Activated B cell treated with CpG ODN at 0.5 μM for 24 hours (primary cell): ENCODE results near the gene GATA3. TPM values are rescaled to one million over a fixed set of nuclear protein-coding genes. Genes with fewer than 3 reads are reported as not detected.

Experiments
- ATAC-seq: fragments of 200-7000 bp; cut with Tn5 transposase; one replicate; pipeline ENCODE4 v1.10.0; 2021; ENCODE audit warnings: low read depth, mild to moderate bottlenecking, moderate library complexity
- CTCF ChIA-PET: fragments of 350-600 bp; sonication (Branson Sonifier 250); formaldehyde crosslinking; loops from one replicate; lab custom pipeline; 2021; ENCODE audit warnings: antibody characterized with exemption; lab: Charles Lee
- POLR2A ChIA-PET: fragments of 350-600 bp; sonication (Branson Sonifier 250); formaldehyde crosslinking; loops from one replicate; lab custom pipeline; 2021; ENCODE audit warnings: antibody characterized with exemption; lab: Charles Lee
- DNase-seq: peaks from one replicate; pipeline ENCODE4 v3.0.0; 2022
- H3K27ac Mint-ChIP-seq: one replicate; pipeline ENCODE4 v1.8.0; 2020; ENCODE audit warnings: mixed read lengths
- H3K27me3 Mint-ChIP-seq: one replicate; pipeline ENCODE4 v1.8.0; 2021; ENCODE audit warnings: mixed read lengths
- H3K36me3 Mint-ChIP-seq: one replicate; pipeline ENCODE4 v1.8.0; 2021; ENCODE audit warnings: low read depth, mixed read lengths
- H3K4me1 Mint-ChIP-seq: one replicate; pipeline ENCODE4 v1.8.0; 2021; ENCODE audit warnings: mixed read lengths
- H3K4me3 Mint-ChIP-seq: one replicate; pipeline ENCODE4 v1.8.0; 2020; ENCODE audit warnings: mild to moderate bottlenecking, mixed read lengths
- H3K9me3 Mint-ChIP-seq: one replicate; pipeline ENCODE4 v1.8.0; 2020; ENCODE audit warnings: mixed read lengths
- CTCF ChIP-seq: fragments of 200-600 bp; IDR thresholded peaks from one replicate; pipeline ENCODE4 v1.8.0; 2022; ENCODE audit warnings: antibody characterized with exemption, mild to moderate bottlenecking
- intact Hi-C: fragments of 100-400 bp; cut with micrococcal nuclease; formaldehyde crosslinking; loops from one replicate; pipeline ENCODE4 v1.15.1; 2024
- total RNA-seq: library from RNA; stranded (reverse); gene quantifications from 2 replicates; pipeline ENCODE4 v1.2.3, GENCODE V29; 2022

Gene GATA3
- total RNA-seq, 1 donor from 2014 or later = 0.53 TPM

DNA sequence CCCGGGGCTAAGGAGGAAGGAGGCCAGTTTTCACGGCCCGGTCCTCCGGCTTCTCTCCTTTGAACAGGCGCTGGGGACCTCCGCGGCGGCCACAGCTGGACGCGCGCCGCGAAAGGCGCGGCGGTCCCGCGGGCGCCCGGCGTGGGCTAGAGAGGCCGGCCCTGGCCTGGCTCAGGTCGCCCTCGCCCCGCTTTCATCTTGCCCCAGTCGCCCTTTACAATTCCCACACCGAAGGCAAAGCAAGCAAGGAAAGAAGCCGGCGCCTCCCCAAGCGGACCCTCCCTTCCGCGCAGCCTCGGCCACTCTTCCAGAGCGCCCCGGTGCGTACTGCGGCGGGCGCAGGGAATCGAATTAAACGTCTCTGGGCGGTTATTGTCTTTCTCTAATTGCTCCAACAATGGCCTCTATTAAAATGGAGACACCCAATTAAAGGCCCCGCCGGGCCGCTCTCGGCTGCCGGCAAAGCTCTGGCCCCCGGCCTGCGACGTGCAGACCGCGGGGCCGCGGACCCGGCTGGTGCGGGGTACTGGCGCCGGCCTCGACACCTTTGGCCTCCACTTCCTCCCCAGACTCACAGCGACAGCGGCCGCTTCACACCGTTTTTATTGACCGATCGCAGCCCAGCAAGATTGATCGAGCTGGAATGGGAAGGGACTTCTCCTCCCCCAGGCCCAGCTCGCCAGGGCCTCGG, 4.5 kb upstream of the GATA3 start:
- intact Hi-C loops = loop anchor here (10.0 kb wide), 5 partner anchors 175 to 1155 kb away; partner anchors contain the start of genes ATP5F1C, KIN and SFMBT2
- Mint-ChIP-seq H3K4me1 (peaks cover 47% of the 10 kb centered on the region), H3K36me3 (no peaks in the 10 kb centered on the region), H3K27ac (no peak overlapping the region), H3K4me3 (peak overlapping the region; percentile 52), H3K27me3 (peaks cover 57% of the 10 kb centered on the region), H3K9me3 (no peaks in the 10 kb centered on the region)
- ATAC-seq (no peak), DNase-seq (no peak)
- POLR2A ChIA-PET = interaction anchor here (0.6 kb wide), 1 partner anchor 10 kb away, joined by 4 read pairs; no protein-coding TSS in a partner anchor
- no peak for TF ChIP-seq CTCF
- CTCF ChIA-PET = interaction anchor here (0.7 kb wide), 2 partner anchors 107 to 1010 kb away, joined by 3 read pairs; no protein-coding TSS in a partner anchor

- intact Hi-C loops = loop anchor here (10.0 kb wide), 4 partner anchors 176 to 1154 kb away; partner anchors contain the start of genes ATP5F1C, KIN and SFMBT2
- H3K4me3 Mint-ChIP-seq = peak overlapping the region; percentile 52
- no peak for ATAC-seq
- H3K36me3 Mint-ChIP-seq = no peaks in the 10 kb centered on the region
- POLR2A ChIA-PET = interaction anchor here (0.6 kb wide), 1 partner anchor 10 kb away, joined by 4 read pairs; no protein-coding TSS in a partner anchor
- peaks cover 54% of the 10 kb centered on the region for H3K27me3 Mint-ChIP-seq
- no peak for DNase-seq
- H3K9me3 Mint-ChIP-seq = no peaks in the 10 kb centered on the region
- CTCF ChIA-PET = interaction anchor here (0.7 kb wide), 2 partner anchors 108 to 1009 kb away, joined by 3 read pairs; no protein-coding TSS in a partner anchor
- no peak for TF ChIP-seq CTCF
- no peak overlapping the region for H3K27ac Mint-ChIP-seq
- peaks cover 45% of the 10 kb centered on the region for H3K4me1 Mint-ChIP-seq
Measured at GRCh38 chr10:8050556-8051108, 3.9 kb upstream of the GATA3 start.

DNA sequence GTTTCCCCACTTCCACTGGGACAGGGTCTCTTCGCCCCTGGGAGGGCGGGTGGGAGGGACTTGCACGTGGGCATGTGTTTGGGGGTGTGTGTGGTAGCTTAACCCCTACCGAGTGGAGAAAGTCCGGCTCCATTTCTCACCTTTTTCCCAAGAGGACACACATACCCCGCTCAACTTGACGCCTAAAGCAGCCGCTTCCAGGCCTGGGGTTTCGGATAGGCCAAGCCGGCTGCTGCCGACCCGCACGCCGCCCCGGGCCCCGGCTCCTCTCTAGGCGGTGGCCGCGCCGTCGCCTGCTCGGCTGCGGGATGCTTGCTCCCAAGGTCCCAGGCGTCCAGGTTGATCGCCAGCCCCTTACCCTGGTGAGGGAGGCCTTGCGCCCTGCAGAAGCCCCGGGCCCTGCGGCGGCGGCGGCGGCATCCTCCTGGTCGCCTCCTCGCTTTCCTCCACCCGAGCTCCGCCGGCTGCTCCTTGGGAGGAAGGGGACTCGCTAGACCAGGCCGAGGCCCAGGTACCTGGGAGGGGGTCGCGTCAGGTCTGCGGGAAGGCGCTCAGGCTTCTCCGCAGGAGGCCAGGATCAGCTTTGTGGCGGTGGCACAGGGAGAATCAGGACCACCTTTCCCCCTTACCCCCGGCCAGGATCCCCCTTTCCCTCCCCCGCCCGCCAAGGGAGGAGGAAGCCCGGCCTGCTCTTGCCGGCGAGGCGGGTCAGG, 3.2 kb upstream of the GATA3 start:
- no peak overlapping the region for H3K4me3 Mint-ChIP-seq
- no peak for TF ChIP-seq CTCF
- H3K4me1 Mint-ChIP-seq = peaks cover 42% of the 10 kb centered on the region
- H3K36me3 Mint-ChIP-seq = no peaks in the 10 kb centered on the region
- H3K9me3 Mint-ChIP-seq = no peaks in the 10 kb centered on the region
- intact Hi-C loops = loop anchor here (10.0 kb wide), 4 partner anchors 176 to 1154 kb away; partner anchors contain the start of genes ATP5F1C, KIN and SFMBT2
- ChIA-PET POLR2A (no interaction called here), CTCF (no interaction called here)
- ATAC-seq (no peak), DNase-seq (no peak)
- no peak overlapping the region for H3K27ac Mint-ChIP-seq
- H3K27me3 Mint-ChIP-seq = peaks cover 47% of the 10 kb centered on the region

- no peak for TF ChIP-seq CTCF
- DNase-seq = no peak
- no peak for ATAC-seq
- Mint-ChIP-seq H3K4me3 (peak overlapping the region; percentile 45), H3K27me3 (peaks cover 46% of the 10 kb centered on the region), H3K36me3 (no peaks in the 10 kb centered on the region), H3K4me1 (peaks cover 46% of the 10 kb centered on the region), H3K27ac (no peak overlapping the region), H3K9me3 (no peaks in the 10 kb centered on the region)
- ChIA-PET POLR2A (no interaction called here), CTCF (no interaction called here)
- intact Hi-C loops = loop anchor here (2.0 to 10.0 kb wide), 5 partner anchors 13 to 1153 kb away; partner anchors contain the start of genes ATP5F1C, KIN and SFMBT2
Measured at GRCh38 chr10:8051851-8052257, 2.6 kb upstream of the GATA3 start.
